Ectodermal cell (in vitro differentiated cells): ENCODE measurements around the gene ZNF546.
"Not testable (repeated sequence)": the region's sequence is repeated elsewhere in the genome, so short reads cannot be mapped to it uniquely, and the experiment has no call there.

Source experiments
- H3K27ac ChIP-seq: 2 replicates; pipeline ENCODE4 v1.7.0; 2013; ENCODE audit warnings: mild to moderate bottlenecking, low read depth, low read length; ENCODE audit not compliant: insufficient read depth, poor library complexity, severe bottlenecking
- H3K27me3 ChIP-seq: 2 replicates; pipeline ENCODE4 v1.7.0; 2013; ENCODE audit warnings: mild to moderate bottlenecking, low read length; ENCODE audit not compliant: insufficient read depth, control insufficient read depth, poor library complexity, severe bottlenecking
- H3K36me3 ChIP-seq: one replicate; pipeline ENCODE4 v1.7.0; 2013; ENCODE audit warnings: low read length; ENCODE audit not compliant: control insufficient read depth, insufficient read depth
- H3K4me1 ChIP-seq: one replicate; pipeline ENCODE4 v1.7.0; 2013; ENCODE audit warnings: low read length; ENCODE audit not compliant: control insufficient read depth, insufficient read depth
- H3K4me3 ChIP-seq: 2 replicates; pipeline ENCODE4 v1.7.0; 2013; ENCODE audit warnings: low read depth, low read length, control low read depth; ENCODE audit not compliant: insufficient read depth
- H3K9me3 ChIP-seq: 2 replicates; pipeline ENCODE4 v1.7.0; 2013; ENCODE audit warnings: mild to moderate bottlenecking, low read length, moderate library complexity; ENCODE audit not compliant: control insufficient read depth
- WGBS, 2 experiments: methylation state at CpG; one replicate each; pipeline ENCODE4 v1.1.7; 2013; ENCODE audit warnings: missing lambda C conversion rate in 2 of 2; 5-methylcytosine and 5-hydroxymethylcytosine counted together

ZNF546 gene

DNA sequence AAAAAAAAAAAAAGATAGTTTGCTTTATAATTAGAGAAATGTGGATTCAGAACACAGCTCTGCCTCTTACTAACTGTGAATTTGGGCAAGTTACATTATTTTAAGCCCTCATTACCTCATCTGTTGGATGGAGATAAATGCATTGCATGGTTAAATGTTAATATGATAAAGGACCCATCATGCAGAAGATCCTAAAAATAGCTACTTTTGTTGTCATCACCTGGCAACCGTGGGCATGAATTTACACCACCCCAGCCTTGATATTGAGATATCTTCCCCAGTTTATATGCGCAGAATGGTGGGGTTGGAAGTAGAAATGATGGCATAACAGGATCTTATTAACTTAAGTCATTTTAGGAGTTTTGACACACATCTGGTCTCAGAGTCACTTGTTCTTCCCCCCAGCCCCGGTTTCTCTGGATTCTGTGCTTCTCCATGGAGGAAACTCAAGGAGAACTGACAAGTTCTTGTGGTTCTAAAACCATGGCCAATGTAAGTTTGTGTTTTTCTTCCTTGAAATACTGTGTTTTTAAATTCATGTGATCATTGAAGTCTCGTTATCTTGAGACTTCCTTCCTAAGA is 8.9 kb downstream of the ZNF546 start:
- Histone ChIP-seq H3K4me1 (no peaks in the 10 kb centered on the region), H3K27me3 (no peaks in the 10 kb centered on the region), H3K9me3 (no peaks in the 10 kb centered on the region), H3K4me3 (no peak overlapping the region), H3K36me3 (peaks cover 13% of the 10 kb centered on the region), H3K27ac (no peak overlapping the region)
- WGBS, 2 experiments: 96 to 97% methylated on average over 4 of the region's 4 CpGs

DNA sequence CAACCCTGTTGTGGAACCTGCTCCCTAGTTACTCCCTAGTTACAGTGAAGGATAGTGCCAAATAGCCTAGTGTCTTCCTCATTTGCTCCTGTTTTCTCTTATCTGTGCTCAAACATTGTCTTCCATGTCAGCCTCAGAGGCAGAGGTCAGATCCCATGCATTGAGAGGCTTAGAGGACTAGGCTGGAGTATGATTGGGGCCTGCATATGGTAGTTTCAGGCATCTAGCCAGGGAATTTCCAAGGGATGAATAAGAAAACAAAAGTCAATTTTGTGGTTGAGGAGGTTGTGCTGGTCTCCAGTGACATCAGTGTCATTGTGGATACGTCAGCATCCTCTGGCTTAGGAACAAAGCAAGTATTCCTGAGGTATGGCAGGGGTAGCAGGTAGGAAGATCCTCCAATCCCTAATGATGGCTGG is 9.4 kb downstream of the ZNF546 start:
- WGBS, 2 experiments: 94 to 97% methylated on average over 1 of the region's 1 CpG
- Histone ChIP-seq H3K27me3 (no peaks in the 10 kb centered on the region), H3K4me1 (no peaks in the 10 kb centered on the region), H3K4me3 (no peak overlapping the region), H3K36me3 (peaks cover 13% of the 10 kb centered on the region), H3K27ac (no peak overlapping the region), H3K9me3 (no peaks in the 10 kb centered on the region)

DNA sequence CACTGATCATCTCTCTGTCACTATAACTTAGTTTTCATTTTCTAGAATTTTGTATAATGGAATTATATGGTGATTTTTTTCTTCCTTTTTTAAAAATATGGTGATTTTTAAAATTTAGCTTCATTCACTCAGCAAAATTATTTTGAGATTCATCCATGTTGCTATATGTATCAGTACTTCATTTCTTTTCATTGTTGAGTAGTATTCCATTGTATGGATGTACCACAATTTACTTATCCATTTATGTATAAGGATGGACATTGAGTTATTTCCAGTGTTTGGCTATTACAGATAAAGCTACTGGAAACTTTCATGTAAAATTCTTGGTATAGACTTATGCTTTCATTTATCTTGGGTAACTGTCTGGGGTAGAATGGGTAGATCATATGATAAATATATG is 12.8 kb downstream of the ZNF546 start:
- Histone ChIP-seq H3K27ac (no peak overlapping the region), H3K27me3 (no peaks in the 10 kb centered on the region), H3K36me3 (peaks cover 26% of the 10 kb centered on the region), H3K9me3 (no peaks in the 10 kb centered on the region), H3K4me1 (no peaks in the 10 kb centered on the region), H3K4me3 (no peak overlapping the region)

DNA sequence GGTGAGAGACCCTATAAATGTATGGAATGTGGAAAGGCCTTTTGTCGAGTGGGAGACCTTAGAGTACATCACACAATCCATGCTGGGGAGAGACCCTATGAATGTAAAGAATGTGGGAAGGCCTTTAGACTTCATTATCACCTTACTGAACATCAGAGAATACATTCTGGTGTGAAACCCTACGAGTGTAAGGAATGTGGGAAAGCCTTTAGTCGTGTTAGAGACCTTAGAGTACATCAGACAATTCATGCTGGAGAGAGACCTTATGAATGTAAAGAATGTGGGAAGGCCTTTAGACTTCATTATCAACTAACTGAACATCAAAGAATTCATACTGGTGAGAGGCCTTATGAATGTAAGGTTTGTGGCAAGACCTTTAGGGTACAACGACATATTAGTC is 17.1 kb downstream of the ZNF546 start:
- peaks cover 3% of the 10 kb centered on the region for H3K9me3 ChIP-seq
- peaks cover 26% of the 10 kb centered on the region for H3K36me3 ChIP-seq
- no peaks in the 10 kb centered on the region for H3K27me3 ChIP-seq
- 94 to 96% methylated on average over 3 of the region's 4 CpGs for WGBS, 2 experiments
- H3K27ac ChIP-seq: no peak overlapping the region
- no peak overlapping the region for H3K4me3 ChIP-seq
- H3K4me1 ChIP-seq: no peaks in the 10 kb centered on the region

DNA sequence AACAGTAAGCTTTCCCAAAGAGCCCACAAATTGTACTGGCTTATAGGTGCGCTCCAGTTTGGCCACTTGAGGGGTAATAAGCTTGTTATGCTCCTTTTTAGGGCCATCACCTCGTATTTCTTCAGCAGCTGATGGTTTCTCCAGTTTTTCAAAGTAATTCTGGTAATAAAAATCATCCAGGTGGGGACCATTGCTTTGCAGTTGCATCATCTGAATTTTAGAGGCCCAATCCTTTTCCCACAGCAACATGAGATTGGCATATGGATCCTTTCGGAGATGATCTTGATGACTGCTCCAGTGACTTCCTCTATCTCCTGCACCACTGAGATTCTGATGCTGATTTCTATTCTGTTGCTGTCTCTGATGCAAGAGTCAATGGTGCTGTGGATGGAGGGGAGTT is 27.1 kb downstream of the ZNF546 start:
- WGBS, 2 experiments: 78 to 81% methylated on average over 3 of the region's 3 CpGs
- H3K27ac ChIP-seq: no peak overlapping the region
- peaks cover 8% of the 10 kb centered on the region for H3K9me3 ChIP-seq
- H3K4me3 ChIP-seq: no peak overlapping the region
- no peaks in the 10 kb centered on the region for H3K27me3 ChIP-seq
- H3K4me1 ChIP-seq: no peaks in the 10 kb centered on the region
- no peaks in the 10 kb centered on the region for H3K36me3 ChIP-seq

DNA sequence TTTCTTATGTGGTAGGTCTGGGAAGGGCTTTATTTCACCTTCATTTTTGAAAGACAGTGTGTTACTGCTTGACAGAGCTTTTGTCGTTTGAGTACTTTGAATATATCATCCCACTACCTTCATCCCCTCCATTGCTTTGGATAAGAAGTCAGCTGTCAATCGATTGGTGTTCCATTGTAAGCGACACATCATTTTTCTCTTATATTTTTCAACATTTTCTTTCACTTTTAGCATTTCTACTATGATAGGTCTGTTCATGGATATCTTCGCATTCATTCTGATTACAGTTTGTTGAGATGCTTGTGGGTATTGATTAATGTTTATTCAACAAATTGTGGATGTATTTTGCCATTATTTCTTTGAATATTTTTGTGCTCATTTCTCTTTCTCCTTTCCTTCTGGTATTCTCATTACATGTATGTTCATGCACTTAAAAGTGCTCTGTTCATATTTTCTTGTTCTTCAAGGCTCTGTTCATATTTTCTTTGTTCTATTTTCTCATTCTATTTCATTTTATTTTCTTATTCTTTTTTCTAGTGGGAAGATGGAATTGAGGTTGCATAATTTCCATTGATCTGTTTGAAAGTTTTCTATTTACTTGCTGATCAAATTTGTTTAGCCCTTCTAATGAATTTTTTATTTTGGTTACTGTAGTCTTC is 29.2 kb downstream of the ZNF546 start:
- Histone ChIP-seq H3K4me3 (no peak overlapping the region), H3K27me3 (no peaks in the 10 kb centered on the region), H3K27ac (no peak overlapping the region), H3K36me3 (no peaks in the 10 kb centered on the region), H3K9me3 (peaks cover 10% of the 10 kb centered on the region), H3K4me1 (no peaks in the 10 kb centered on the region)
- WGBS, 2 experiments: 93 to 98% methylated on average over 3 to 4 of the region's 4 CpGs

DNA sequence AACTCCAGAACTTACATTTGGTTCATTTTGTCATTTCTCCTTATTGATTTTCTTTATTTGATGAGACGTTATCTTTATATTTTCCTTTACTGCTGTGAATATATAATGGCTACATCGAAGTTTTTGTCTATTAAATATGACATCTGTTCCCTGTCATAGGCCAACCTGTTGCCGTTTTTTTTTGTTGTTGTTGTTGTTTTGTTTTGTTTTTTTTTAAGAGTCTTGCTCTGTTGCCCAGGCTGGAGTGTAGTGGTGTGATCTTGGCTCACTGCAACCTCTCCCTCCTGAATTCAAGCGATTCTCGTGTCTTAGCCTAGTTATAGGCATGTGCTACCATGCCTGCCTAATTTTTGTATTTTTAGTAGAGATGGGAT is 29.7 kb downstream of the ZNF546 start:
- peaks cover 12% of the 10 kb centered on the region for H3K9me3 ChIP-seq

DNA sequence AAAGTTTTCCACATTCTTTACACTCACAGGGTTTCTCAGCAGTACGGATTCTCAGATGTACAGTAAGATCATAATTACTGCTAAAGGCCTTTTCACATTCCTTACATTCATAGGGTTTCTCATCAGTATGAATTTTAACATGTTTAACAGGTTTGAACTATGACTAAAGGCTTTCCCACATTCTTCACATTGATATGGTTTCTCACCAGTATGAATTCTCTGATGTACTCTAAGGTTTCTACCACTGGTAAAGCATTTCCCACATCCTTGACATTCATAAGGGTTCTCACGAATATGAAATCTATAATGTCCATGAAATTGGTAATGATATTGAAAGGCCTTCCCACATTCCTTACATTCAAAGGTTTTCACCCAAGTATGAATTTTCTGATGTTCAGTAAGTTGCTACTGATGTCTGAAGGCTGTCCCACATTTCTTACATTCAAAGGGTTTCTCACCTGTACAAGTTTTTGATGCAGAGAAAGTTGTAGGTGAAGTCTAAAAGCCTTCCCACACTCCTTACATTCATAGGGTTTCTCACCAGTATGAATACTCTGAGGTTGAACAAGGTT is 37.2 kb downstream of the ZNF546 start:
- no peaks in the 10 kb centered on the region for H3K4me1 ChIP-seq
- H3K27ac ChIP-seq: no peak overlapping the region
- H3K4me3 ChIP-seq: no peak overlapping the region
- H3K9me3 ChIP-seq: peaks cover 15% of the 10 kb centered on the region
- 86 to 100% methylated on average over 1 to 2 of the region's 2 CpGs for WGBS, 2 experiments
- H3K27me3 ChIP-seq: no peaks in the 10 kb centered on the region
- peaks cover 10% of the 10 kb centered on the region for H3K36me3 ChIP-seq

More for the DNA sequence above, 29.7 kb downstream of the ZNF546 start:
- Histone ChIP-seq H3K27ac (no peak overlapping the region), H3K4me3 (no peak overlapping the region), H3K27me3 (no peaks in the 10 kb centered on the region), H3K36me3 (no peaks in the 10 kb centered on the region), H3K4me1 (no peaks in the 10 kb centered on the region)
- 86 to 95% methylated on average over 4 to 5 of the region's 5 CpGs for WGBS, 2 experiments

DNA sequence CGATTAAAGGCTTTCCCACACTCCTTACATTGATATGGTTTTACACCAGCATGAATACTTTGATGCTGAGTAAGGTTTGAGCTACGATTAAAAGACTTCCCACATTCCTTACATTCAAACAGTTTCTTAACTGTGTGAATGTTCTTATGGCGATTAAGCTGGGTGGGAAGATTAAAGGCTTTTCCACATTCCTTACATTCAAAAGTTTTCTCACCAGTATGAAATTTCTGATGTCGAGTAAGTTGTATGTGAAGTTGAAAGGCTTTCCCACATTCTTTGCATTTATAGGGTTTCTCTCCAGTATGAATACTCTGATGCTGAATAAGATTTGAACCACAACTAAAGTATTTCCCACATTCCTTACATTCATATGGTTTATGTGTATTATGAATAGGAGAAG is 39.1 kb downstream of the ZNF546 start:
- H3K36me3 ChIP-seq: peaks cover 10% of the 10 kb centered on the region
- H3K27me3 ChIP-seq: no peaks in the 10 kb centered on the region
- peaks cover 14% of the 10 kb centered on the region for H3K9me3 ChIP-seq
- WGBS, 2 experiments: 89% methylated on average over 3 of the region's 4 CpGs; no CpG with 5 or more reads in 1 of the 2 experiments
- no peak overlapping the region for H3K27ac ChIP-seq
- no peaks in the 10 kb centered on the region for H3K4me1 ChIP-seq
- H3K4me3 ChIP-seq: no peak overlapping the region

DNA sequence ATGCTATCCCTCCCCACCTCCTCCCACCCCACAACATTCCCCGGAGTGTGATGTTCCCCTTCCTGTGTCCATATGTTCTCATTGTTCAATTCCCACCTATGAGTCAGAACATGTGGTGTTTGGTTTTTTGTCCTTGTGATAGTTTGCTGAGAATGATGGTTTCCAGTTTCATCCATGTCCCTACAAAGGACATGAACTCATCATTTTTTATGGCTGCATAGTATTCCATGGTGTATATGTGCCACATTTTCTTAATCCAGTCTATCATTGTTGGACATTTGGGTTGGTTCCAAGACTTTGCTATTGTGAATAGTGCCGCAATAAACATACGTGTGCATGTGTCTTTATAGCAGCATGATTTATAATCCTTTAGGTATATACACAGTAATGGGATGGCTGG is 41.2 kb downstream of the ZNF546 start:
- WGBS, 2 experiments: 100% methylated on average over 1 of the region's 3 CpGs; no CpG with 5 or more reads in 1 of the 2 experiments
- H3K9me3 ChIP-seq: peaks cover 10% of the 10 kb centered on the region

More for the DNA sequence above, 41.2 kb downstream of the ZNF546 start:
- H3K4me3 ChIP-seq, H3K36me3 ChIP-seq, H3K27ac ChIP-seq, H3K4me1 ChIP-seq, H3K27me3 ChIP-seq: not testable (repeated sequence)
